Urinary bladder (tissue), 4 donors: Measurements from ENCODE around the gene ZNF606. TPM values are rescaled to one million over a fixed set of nuclear protein-coding genes. Genes with fewer than 3 reads are reported as not detected.

Source experiments
- DNase-seq: peaks from one replicate; pipeline ENCODE4 v3.0.0-alpha.2; 2015; ENCODE audit errors: extremely low spot score
- H3K27ac ChIP-seq: one replicate; pipeline ENCODE4 v1.5.1; 2013; ENCODE audit warnings: low read depth, mild to moderate bottlenecking, moderate library complexity
- H3K36me3 ChIP-seq: one replicate; pipeline ENCODE4 v1.6.1; 2013; ENCODE audit warnings: mild to moderate bottlenecking, moderate library complexity; ENCODE audit not compliant: insufficient read depth
- H3K4me1 ChIP-seq: one replicate; pipeline ENCODE4 v1.6.1; 2013; ENCODE audit warnings: mild to moderate bottlenecking, moderate library complexity; ENCODE audit not compliant: insufficient read depth
- H3K4me3 ChIP-seq: one replicate; pipeline ENCODE4 v1.5.1; 2013; ENCODE audit warnings: low read depth, low read length
- WGBS: extraction: QIAGEN DNeasy Blood & Tissue Kit; methylation state at CpG from one replicate; pipeline ENCODE4 v1.1.7; 2013; 5-methylcytosine and 5-hydroxymethylcytosine counted together
- polyA plus RNA-seq: library from polyadenylated mRNA; stranded (reverse); fragments of 200-250 nt; gene quantifications from one replicate; pipeline ENCODE4 v1.2.3, GENCODE V29; 2013
- total RNA-seq: library from RNA; depleted of rRNA; stranded (reverse); fragments of >200 nt; gene quantifications from one replicate; pipeline ENCODE4 v1.2.3, GENCODE V29; 2014
- donor health status: healthy with polysubstance abuse.
- donor health status: healthy.

ZNF606 gene
- total and polyA plus RNA-seq, 2 donors: 11.2 to 35.4 TPM

DNA sequence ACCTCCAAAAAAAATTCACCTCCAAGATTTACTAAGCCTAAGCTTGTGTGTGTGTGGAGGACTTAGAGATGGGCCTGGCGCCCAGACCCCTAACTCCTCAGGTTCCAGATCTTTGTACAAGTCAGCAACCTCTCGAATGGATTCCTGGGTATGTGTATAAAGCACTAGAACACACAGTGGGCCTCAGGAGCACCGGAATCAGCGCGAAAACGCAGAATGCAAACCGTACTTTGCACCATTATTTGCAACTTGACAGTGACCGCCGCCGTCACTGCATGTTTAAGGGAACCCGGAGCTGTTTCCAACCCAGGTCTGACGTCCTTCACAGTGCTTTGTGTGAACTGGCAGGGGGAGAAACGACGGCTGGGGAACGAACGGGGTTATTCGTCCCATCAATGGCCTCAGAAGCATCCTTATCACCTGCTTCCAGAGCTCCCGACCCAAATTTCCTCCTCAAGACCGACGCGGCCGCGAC lies 688 bp downstream of the ZNF606 start:
- no peaks in the 10 kb centered on the region for H3K4me1 ChIP-seq
- no peak for DNase-seq
- H3K27ac ChIP-seq: no peak overlapping the region
- peak overlapping the region; percentile 93 for H3K4me3 ChIP-seq
- peaks cover 11% of the 10 kb centered on the region for H3K36me3 ChIP-seq
- WGBS: under 1% methylated on average over 23 of the region's 23 CpGs

DNA sequence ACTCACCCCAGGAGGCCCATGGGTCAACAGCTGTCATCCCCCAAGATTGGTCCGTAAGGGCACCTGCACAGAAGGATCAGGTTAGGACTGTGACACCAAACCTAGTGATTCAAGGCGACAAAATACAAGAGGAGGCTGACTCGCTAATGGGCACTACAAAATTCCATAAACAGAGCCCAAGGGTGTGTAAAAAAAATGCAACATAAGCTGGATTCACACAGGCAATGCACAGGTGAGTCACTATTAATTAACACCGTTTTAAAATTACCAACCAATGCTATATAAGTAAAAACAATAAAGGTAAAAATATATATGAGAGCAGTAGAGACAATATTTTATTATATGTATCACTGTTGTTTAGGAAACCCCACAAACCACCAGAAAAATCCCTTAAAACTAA lies 1.9 kb downstream of the ZNF606 start:
- no peaks in the 10 kb centered on the region for H3K4me1 ChIP-seq
- 98% methylated on average over 4 of the region's 4 CpGs for WGBS
- no peak overlapping the region for H3K27ac ChIP-seq
- H3K36me3 ChIP-seq: peaks cover 10% of the 10 kb centered on the region
- no peak for DNase-seq
- no peak overlapping the region for H3K4me3 ChIP-seq

DNA sequence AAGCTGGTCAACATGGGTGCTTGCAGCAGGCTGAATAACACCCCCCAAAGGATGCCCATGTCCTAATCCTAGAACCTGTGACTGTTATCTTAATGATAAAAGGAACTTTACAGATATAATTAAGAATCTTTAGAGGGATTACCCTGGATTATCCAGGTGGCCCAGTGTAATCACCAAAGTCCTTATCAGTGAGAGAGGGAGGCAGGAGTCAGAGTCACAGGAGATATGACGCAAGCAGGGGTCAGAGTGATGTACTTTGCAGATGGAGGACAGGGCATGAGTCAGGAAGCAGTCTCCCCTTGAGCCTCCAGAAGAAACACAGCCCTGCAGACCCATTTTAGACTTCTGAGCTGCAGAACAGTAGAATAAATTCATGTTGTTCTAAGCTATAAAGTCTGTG lies 9.8 kb downstream of the ZNF606 start:
- DNase-seq: no peak
- H3K4me1 ChIP-seq: no peaks in the 10 kb centered on the region
- peaks cover 12% of the 10 kb centered on the region for H3K36me3 ChIP-seq
- H3K27ac ChIP-seq: no peak overlapping the region
- 96% methylated on average over 1 of the region's 1 CpG for WGBS
- H3K4me3 ChIP-seq: no peak overlapping the region

DNA sequence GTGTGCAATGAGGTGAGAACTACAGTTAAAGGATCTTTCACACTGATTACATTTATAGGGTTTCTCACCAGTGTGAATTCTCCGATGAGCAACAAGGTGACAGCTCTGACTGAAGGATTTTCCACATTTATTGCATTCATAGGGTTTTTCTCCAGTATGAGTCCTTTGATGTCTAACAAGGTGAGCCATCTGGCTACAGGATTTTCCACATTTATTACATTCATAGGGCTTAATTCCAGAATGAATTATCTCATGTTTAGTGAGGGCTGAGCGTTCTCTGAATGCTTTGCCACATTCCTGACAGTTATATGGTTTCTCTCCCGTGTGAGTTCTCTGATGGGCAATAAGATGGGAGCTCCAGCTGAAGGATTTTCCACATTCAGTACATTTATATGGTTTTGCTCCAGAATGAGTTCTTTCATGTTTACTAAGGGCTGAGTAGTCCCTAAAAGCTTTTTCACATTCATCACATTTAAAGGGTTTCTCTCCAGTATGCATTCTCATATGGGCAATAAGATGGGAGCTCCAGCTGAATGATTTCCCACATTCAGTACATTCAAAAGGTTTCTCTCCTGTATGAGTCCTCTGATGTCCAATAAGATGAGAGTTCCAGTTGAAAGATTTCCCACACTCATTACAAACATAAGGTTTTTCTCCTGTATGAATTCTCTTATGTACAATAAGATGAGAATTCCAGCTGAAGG lies 23.9 kb downstream of the ZNF606 start:
- H3K4me1 ChIP-seq: no peaks in the 10 kb centered on the region
- H3K27ac ChIP-seq: no peak overlapping the region
- no peak for DNase-seq
- H3K36me3 ChIP-seq: peaks cover 24% of the 10 kb centered on the region
- WGBS: 98% methylated on average over 3 of the region's 3 CpGs
- H3K4me3 ChIP-seq: no peak overlapping the region

DNA sequence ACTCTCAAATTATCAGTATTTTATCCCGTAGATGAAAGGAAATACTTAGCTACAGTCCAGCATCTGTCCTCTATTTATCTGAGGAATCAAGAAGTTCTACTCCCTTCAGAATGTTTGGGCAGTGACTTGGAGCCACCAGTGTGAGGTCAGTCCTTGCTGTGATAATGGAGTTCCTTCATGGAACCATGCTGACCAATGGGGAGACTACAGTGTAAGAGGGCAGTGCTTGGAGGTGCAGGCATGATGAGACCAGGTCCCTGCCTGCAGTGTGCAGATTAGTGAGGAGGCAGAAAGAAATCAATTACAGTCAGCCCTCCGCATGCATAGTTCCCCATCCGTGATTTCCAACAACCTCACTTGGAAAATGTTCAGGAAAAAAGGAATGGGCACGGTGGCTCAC lies 28.2 kb downstream of the ZNF606 start, which contains the start of gene C19orf18:
Gene C19orf18, minus strand, starts transcription at position 101 of the 400 bp plus-strand sequence. CDS start 102 bp downstream, outside the sequence.
- Histone ChIP-seq H3K4me3 (no peak within 1 kb of the TSS), H3K4me1 (no peaks in the 10 kb centered on the region), H3K27ac (no peak within 1 kb of the TSS), H3K36me3 (peaks cover 1% of the 10 kb centered on the region)
- 97% methylated on average over 4 of the region's 4 CpGs for WGBS
- DNase-seq: no peak

GRCh38 chr19:57964761-57965160 lies 37.9 kb downstream of the ZNF606 start:
- Histone ChIP-seq H3K4me1 (no peaks in the 10 kb centered on the region), H3K4me3 (no peak overlapping the region), H3K36me3 (no peaks in the 10 kb centered on the region), H3K27ac (no peak overlapping the region)
- no peak for DNase-seq
- 83% methylated on average over 8 of the region's 8 CpGs for WGBS

- Histone ChIP-seq H3K4me3 (no peak overlapping the region), H3K27ac (no peak overlapping the region), H3K4me1 (no peaks in the 10 kb centered on the region), H3K36me3 (no peaks in the 10 kb centered on the region)
- 84% methylated on average over 1 of the region's 1 CpG for WGBS
- DNase-seq: no peak
Observed at GRCh38 chr19:57961785-57962184, 40.8 kb downstream of the ZNF606 start.

- no peaks in the 10 kb centered on the region for H3K36me3 ChIP-seq
- DNase-seq: no peak
- WGBS: 91% methylated on average over 4 of the region's 4 CpGs
- H3K4me3 ChIP-seq: no peak overlapping the region
- no peak overlapping the region for H3K27ac ChIP-seq
- H3K4me1 ChIP-seq: no peaks in the 10 kb centered on the region
Observed at GRCh38 chr19:57954996-57955395, 47.6 kb downstream of the ZNF606 start.

GRCh38 chr19:57949702-57950101 lies 52.9 kb downstream of the ZNF606 start:
- Histone ChIP-seq H3K4me1 (no peaks in the 10 kb centered on the region), H3K36me3 (no peaks in the 10 kb centered on the region), H3K27ac (no peak overlapping the region), H3K4me3 (no peak overlapping the region)
- WGBS: 92% methylated on average over 12 of the region's 12 CpGs
- no peak for DNase-seq

- Histone ChIP-seq H3K4me1 (no peaks in the 10 kb centered on the region), H3K27ac (no peak overlapping the region), H3K4me3 (no peak overlapping the region), H3K36me3 (no peaks in the 10 kb centered on the region)
- WGBS: 94% methylated on average over 24 of the region's 24 CpGs
- no peak for DNase-seq
Observed at GRCh38 chr19:57949296-57949695, 53.3 kb downstream of the ZNF606 start.

DNA sequence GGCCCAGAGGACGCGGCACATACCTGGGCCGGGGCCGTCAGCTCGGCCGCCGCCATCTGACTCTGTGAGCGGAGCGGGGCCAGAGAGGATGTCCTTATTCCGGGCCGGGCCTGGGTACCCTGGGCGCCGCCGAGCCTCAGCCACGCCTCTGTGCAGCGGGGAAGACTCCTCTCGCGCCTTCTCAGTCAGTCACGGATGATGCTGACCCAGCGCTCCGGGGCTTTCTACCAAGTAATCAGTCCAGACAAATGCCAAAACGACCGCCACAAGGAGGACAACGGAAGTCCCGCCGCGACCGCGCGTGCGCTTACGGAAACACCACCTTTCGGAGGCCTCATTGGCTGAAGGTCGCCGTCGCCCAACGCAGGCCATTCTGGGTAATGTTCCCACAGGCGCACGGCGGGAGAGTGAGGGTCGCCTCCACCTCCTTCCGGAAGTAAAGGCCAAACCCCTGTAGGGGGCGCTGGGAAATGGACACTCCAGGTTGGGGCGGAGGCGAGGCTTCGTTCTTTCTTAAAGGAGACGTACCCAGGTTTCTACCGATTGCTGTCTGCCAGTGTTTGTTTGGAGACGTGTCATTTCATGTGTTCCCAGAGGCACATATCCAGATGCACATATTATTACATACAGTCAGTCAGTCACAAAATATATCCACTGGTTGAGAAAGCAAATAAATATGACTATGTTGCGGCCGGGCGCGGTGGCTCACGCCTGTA lies 55.0 kb downstream of the ZNF606 start, which contains the start of gene ZNF256:
Gene ZNF256, minus strand, starts transcription at position 288 of the 716 bp plus-strand sequence. Its CDS starts 232 bp downstream, at position 56.
- WGBS: 6% methylated on average over 54 of the region's 54 CpGs
- peak; percentile 88 for DNase-seq
- peak within 1 kb of the TSS; percentile 63 for H3K27ac ChIP-seq
- H3K36me3 ChIP-seq: no peaks in the 10 kb centered on the region
- H3K4me3 ChIP-seq: peak within 1 kb of the TSS; percentile 86
- no peaks in the 10 kb centered on the region for H3K4me1 ChIP-seq

GRCh38 chr19:57947088-57947418 lies 55.6 kb downstream of the ZNF606 start:
- DNase-seq: no peak
- Histone ChIP-seq H3K4me3 (peak overlapping the region; percentile 86), H3K36me3 (no peaks in the 10 kb centered on the region), H3K27ac (peak overlapping the region; percentile 63), H3K4me1 (no peaks in the 10 kb centered on the region)
- under 1% methylated on average over 18 of the region's 18 CpGs for WGBS

DNA sequence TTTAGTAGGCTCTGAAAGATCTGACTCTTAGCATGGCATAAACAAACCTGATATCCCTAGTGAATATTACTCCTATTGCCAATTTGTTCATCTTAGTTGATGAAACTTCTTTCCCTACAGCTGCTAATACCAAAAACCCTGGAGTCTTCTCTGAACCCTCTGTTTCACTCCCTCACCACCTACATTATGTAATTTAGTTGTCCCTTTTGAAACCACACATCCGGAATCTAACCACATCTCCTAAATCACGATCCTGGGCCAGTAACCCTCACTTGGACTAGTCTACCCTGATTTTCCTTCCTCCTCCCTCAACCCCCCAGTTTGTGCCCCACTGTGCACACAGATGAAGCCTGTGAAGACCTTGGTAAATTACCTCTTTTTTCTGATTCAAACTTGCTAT lies 56.3 kb downstream of the ZNF606 start:
- DNase-seq: no peak
- Histone ChIP-seq H3K4me1 (no peaks in the 10 kb centered on the region), H3K27ac (no peak overlapping the region), H3K36me3 (peaks cover 3% of the 10 kb centered on the region), H3K4me3 (no peak overlapping the region)
- 67% methylated on average over 2 of the region's 2 CpGs for WGBS

DNA sequence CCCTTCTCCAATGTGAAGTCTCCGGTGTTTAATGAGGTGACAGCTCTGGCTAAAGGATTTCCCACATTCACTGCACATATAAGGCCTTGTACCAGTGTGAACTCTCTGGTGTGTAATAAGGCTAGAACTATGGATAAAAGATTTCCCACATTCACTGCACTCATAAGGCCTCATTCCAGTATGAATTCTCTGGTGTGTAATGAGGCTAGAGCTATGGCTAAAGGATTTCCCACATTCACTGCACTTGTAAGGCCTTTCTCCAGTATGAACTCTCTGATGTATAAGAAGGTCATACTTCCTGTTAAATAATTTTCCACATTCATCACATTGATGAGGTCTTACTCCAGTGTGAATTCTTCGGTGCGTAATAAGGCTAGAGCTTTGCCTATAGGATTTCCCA lies 61.0 kb downstream of the ZNF606 start:
- WGBS: 97% methylated on average over 3 of the region's 3 CpGs
- Histone ChIP-seq H3K27ac (no peak overlapping the region), H3K36me3 (peaks cover 5% of the 10 kb centered on the region), H3K4me3 (no peak overlapping the region), H3K4me1 (no peaks in the 10 kb centered on the region)
- DNase-seq: no peak
